ENCODE data around the gene ELF5. TPM values are rescaled to one million over a fixed set of nuclear protein-coding genes. Genes with fewer than 3 reads are reported as not detected.

ELF5 gene
- total RNA-seq, 2 experiments from 2014 or later = not detected

DNA sequence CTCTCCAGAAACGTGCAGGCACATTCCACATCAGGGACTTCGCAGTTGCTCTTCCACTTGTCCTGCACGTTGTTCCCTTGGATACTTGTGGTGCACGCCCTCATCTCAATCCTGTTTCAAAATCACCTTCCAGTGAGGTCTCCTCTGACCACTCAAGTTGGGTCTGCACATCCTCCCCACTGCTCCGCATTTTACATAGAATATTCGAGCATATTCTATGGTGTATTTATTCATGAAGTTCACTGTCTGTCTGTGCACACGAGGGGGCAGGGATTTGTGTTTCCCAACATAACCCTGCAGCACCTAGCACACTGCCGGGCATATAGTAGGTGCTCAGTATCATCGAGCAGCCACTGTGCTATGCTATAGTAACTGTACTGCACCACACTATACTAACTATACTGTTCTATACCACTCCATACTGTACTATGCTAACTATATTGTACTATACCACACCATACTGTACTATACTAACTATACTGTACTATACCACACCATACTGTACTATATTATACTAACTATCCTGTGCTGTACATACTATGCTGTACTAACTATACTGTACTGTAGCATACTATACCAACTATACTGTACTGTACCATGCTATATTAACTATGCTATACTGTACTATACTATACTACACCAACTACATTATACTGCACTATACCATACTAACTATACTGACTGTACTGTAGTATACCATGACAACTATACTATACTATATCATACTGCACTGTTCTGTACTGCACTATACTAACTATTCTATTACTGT lies 30.3 kb downstream of the ELF5 start:
- no peaks in the 10 kb centered on the region for H3K9me3 Mint-ChIP-seq
- no peak overlapping the region for H3K4me3 Mint-ChIP-seq
- no peak overlapping the region for H3K27ac Mint-ChIP-seq
- ChIA-PET CTCF (no interaction called here), POLR2A (no interaction called here)
- intact Hi-C loops (cut with micrococcal nuclease) = no loop called here
- H3K36me3 Mint-ChIP-seq = no peaks in the 10 kb centered on the region
- H3K4me1 Mint-ChIP-seq (ENCODE audit: low read depth) = no peaks in the 10 kb centered on the region
- H3K27me3 Mint-ChIP-seq = peaks cover 2% of the 10 kb centered on the region
- DNase-seq = no peak

DNA sequence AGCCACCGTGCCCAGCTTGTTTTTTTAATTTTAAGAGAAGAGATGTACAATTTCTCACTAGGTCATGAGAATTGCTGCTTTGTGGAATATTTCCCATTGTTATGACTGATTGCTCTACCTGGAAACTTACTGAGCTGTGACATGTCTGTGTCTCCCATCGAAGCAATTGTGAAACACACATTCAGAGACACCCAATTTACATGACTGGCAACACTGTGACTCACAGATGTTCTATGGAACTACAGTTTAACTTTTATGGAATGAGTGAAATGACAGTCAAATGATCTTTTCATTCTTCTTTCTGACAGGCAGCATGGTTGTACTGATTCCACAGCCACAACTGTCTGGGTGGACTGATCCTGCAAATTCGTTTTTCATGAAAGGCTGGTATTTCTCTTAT lies 32.3 kb downstream of the ELF5 start:
- Mint-ChIP-seq H3K27me3 (no peaks in the 10 kb centered on the region), H3K4me3 (no peak overlapping the region), H3K36me3 (no peaks in the 10 kb centered on the region), H3K4me1 (ENCODE audit: low read depth) (no peaks in the 10 kb centered on the region), H3K9me3 (no peaks in the 10 kb centered on the region), H3K27ac (no peak overlapping the region)
- no peak for DNase-seq
- POLR2A ChIA-PET = no interaction called here
- CTCF ChIA-PET = interaction anchor here (1.5 kb wide), 1 partner anchor 14 kb away, joined by 10 read pairs; no protein-coding TSS in a partner anchor
- intact Hi-C loops (cut with micrococcal nuclease) = no loop called here

DNA sequence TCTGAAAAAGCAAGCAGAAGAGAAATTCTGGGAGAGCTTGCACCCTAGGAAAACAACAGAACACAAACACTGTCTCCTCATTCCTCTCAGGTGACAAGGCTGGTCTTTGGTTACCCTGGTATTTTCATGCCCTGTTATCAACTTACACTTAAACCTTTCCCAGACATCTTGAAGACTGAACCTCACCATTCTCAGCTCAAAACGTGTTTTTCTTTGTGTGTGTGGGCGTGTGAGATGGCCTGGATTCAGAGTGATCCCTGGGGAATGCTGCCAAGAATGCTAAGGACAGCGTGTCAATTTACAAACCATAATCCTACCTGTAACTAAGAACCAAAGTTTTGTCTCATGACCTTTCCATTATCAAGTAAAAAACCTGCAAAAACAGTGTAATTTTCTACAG lies 33.3 kb downstream of the ELF5 start:
- no peaks in the 10 kb centered on the region for H3K9me3 Mint-ChIP-seq
- no peak for DNase-seq
- H3K27me3 Mint-ChIP-seq = no peaks in the 10 kb centered on the region
- ChIA-PET CTCF (interaction anchor here (1.1 kb wide), 1 partner anchor 12 kb away, joined by 3 read pairs; no protein-coding TSS in a partner anchor), POLR2A (no interaction called here)
- no peaks in the 10 kb centered on the region for H3K36me3 Mint-ChIP-seq
- intact Hi-C loops (cut with micrococcal nuclease) = no loop called here
- no peak overlapping the region for H3K4me3 Mint-ChIP-seq
- no peak overlapping the region for H3K27ac Mint-ChIP-seq
- H3K4me1 Mint-ChIP-seq (ENCODE audit: low read depth) = no peaks in the 10 kb centered on the region

DNA sequence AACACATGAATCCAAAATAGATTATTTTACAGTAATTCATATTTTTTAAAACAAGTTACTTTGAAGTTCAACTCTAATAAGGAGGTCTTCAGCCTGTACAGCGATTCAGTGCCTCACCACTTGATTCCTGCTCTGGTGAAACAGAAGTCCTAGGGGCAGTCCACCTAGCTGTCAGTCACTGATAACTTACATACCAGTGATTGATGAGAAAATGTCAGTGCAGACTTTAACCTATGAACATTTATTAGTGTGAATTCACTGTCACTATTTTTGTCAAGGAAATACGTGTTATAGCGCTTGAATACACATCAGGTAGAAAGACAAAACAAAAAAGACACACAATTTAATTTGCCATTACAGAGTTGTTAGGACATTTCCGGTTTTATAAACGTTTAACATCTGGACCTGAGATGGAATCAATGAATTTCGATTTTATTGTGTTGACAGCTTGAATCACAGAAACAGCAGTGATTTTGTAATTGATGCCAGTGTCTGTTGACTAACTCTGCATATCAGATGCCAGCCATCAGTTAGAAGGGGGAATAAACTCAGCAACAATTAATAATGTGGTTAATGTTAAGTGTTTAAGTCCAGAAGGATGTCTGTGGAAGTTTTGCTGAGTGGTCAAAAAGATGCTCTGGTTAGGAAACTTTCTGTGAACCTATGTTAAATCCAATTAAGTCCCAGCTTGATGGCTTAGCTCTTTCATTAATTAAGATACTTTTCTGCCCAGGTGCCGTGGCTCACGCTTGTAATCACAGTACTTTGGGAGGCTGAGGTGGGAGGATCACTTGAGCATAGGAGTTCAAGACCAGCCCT lies 34.5 kb downstream of the ELF5 start:
- Mint-ChIP-seq H3K4me1 (ENCODE audit: low read depth) (no peaks in the 10 kb centered on the region), H3K27me3 (no peaks in the 10 kb centered on the region), H3K4me3 (no peak overlapping the region), H3K27ac (no peak overlapping the region), H3K36me3 (no peaks in the 10 kb centered on the region), H3K9me3 (no peaks in the 10 kb centered on the region)
- DNase-seq = no peak
- CTCF ChIA-PET = interaction anchor here (0.6 kb wide), 1 partner anchor 15 kb away, joined by 4 read pairs; no protein-coding TSS in a partner anchor
- POLR2A ChIA-PET = no interaction called here
- intact Hi-C loops (cut with micrococcal nuclease) = no loop called here

DNA sequence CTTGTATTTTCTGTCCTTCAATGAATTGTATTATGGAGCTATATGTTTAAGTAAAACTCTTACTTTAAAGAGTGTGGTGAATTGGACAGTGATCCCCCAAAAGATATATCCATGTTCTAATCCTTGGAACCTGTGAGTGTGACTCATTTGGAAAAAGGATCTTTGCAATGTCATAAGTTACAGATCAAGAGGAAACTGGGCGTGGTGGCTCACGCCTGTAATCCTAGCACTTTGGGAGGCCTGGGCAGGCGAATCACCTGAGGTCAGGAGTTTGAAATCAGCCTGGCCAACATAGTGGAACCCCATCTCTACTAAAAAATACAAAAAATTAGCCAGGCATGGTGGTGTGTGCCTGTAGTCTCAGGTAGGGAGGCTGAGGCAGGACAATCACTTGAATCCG lies 36.7 kb downstream of the ELF5 start:
- DNase-seq = no peak
- H3K27me3 Mint-ChIP-seq = no peaks in the 10 kb centered on the region
- no peak overlapping the region for H3K4me3 Mint-ChIP-seq
- ChIA-PET POLR2A (no interaction called here), CTCF (interaction anchor here (0.6 kb wide), 1 partner anchor 8 kb away, joined by 6 read pairs; no protein-coding TSS in a partner anchor)
- no peaks in the 10 kb centered on the region for H3K9me3 Mint-ChIP-seq
- intact Hi-C loops (cut with micrococcal nuclease) = no loop called here
- peaks cover 5% of the 10 kb centered on the region for H3K36me3 Mint-ChIP-seq
- H3K4me1 Mint-ChIP-seq (ENCODE audit: low read depth) = no peaks in the 10 kb centered on the region
- H3K27ac Mint-ChIP-seq = no peak overlapping the region

DNA sequence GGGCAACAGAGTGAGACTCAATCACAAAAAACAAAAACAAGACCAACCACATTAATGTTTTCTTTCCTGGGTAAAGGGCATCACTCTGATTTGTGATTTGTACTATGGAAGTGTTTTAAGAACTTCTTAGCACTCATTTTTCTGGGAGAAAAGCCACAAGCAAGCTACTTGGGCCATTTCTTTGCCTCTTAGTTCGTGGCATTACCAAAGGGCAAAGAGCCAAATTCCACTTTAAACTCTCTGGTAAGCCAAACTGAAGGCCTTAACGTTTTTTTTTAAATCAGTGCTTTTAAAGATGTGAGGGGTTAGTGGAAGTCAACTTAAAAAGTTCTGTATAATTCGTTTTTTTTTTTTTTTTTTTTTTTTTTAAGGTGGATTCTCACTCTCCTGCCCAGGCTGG lies 37.9 kb downstream of the ELF5 start:
- intact Hi-C loops (cut with micrococcal nuclease) = no loop called here
- DNase-seq = no peak
- no peaks in the 10 kb centered on the region for H3K9me3 Mint-ChIP-seq
- POLR2A ChIA-PET = no interaction called here
- no peak overlapping the region for H3K27ac Mint-ChIP-seq
- H3K4me1 Mint-ChIP-seq (ENCODE audit: low read depth) = no peaks in the 10 kb centered on the region
- no peaks in the 10 kb centered on the region for H3K27me3 Mint-ChIP-seq
- H3K4me3 Mint-ChIP-seq = no peak overlapping the region
- CTCF ChIA-PET = interaction anchor here (1.4 kb wide), 1 partner anchor 17 kb away, joined by 4 read pairs; no protein-coding TSS in a partner anchor
- peaks cover 6% of the 10 kb centered on the region for H3K36me3 Mint-ChIP-seq

DNA sequence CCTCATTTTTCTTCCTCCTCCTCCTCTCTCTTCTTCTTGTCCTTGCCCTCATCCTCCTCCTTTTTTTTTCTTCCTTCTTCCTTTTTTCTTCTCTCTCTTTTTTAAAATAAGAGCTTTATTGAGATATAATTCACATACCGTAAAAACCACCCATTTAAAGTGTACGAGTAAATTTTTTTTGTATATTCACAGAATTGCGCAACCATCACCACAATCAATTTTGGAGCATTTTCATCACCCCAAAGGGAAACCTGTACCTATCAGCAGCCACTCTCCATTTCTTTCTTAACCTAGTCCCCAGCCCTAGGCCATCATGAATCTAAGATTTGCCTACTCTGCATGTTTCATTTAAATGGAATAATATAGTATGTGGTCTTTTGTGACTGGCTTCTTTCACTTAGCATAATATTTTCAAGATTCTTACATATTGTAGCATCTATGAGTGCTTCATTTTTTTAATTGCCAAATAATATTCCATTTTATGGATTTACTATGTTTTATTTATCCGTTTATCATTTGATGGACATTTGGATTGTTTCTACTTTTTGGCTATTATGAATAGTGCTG lies 39.9 kb downstream of the ELF5 start:
- Mint-ChIP-seq H3K27me3 (no peaks in the 10 kb centered on the region), H3K4me3 (no peak overlapping the region), H3K36me3 (peaks cover 6% of the 10 kb centered on the region), H3K9me3 (no peaks in the 10 kb centered on the region), H3K27ac (no peak overlapping the region), H3K4me1 (ENCODE audit: low read depth) (no peaks in the 10 kb centered on the region)
- intact Hi-C loops (cut with micrococcal nuclease) = no loop called here
- CTCF ChIA-PET = interaction anchor here (1.0 kb wide), 1 partner anchor 9 kb away, joined by 3 read pairs; no protein-coding TSS in a partner anchor
- POLR2A ChIA-PET = no interaction called here
- no peak for DNase-seq

DNA sequence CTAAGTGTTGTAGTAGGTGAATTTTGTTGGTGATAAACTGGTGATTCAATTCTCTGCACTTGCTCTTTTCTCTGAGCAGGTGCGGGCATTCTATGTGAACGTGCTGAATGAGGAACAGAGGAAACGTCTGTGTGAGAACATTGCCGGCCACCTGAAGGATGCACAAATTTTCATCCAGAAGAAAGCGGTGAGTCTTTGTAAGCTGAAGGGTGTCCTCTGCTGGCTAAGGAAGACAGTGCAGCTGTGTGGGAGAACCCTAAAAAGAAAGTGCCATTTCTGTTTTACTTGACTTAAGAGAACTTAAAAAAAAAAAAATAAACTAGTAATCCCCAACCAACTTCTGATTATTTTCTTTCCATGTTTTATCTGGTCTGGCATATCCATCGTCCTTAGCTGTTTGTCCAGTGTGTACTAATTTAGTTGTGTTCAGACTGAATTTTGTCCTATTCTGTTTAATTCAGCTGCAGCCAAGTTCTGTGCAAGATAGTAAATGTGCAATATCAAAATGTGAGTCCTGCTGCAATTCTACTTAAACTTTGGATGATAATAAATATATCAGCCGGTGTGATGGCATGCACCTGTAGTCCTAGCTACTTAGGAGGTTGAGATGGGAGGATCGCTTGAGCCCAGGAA lies 45.3 kb downstream of the ELF5 start:
- peaks cover 11% of the 10 kb centered on the region for H3K9me3 Mint-ChIP-seq
- CTCF ChIA-PET = interaction anchor here (0.6 to 3.7 kb wide), 30 partner anchors 9 to 498 kb away, joined by 3 to 26 read pairs (median 5); partner anchors contain the start of genes ABTB2, CAT and NAT10
- no peaks in the 10 kb centered on the region for H3K27me3 Mint-ChIP-seq
- no peak overlapping the region for H3K27ac Mint-ChIP-seq
- DNase-seq = peak; percentile 67
- intact Hi-C loops (cut with micrococcal nuclease) = loop anchor here (1.0 kb wide), 3 partner anchors 30 to 295 kb away; partner anchors contain the start of gene CAT
- POLR2A ChIA-PET = no interaction called here
- peaks cover 36% of the 10 kb centered on the region for H3K36me3 Mint-ChIP-seq
- no peak overlapping the region for H3K4me3 Mint-ChIP-seq
- H3K4me1 Mint-ChIP-seq (ENCODE audit: low read depth) = peaks cover 7% of the 10 kb centered on the region

DNA sequence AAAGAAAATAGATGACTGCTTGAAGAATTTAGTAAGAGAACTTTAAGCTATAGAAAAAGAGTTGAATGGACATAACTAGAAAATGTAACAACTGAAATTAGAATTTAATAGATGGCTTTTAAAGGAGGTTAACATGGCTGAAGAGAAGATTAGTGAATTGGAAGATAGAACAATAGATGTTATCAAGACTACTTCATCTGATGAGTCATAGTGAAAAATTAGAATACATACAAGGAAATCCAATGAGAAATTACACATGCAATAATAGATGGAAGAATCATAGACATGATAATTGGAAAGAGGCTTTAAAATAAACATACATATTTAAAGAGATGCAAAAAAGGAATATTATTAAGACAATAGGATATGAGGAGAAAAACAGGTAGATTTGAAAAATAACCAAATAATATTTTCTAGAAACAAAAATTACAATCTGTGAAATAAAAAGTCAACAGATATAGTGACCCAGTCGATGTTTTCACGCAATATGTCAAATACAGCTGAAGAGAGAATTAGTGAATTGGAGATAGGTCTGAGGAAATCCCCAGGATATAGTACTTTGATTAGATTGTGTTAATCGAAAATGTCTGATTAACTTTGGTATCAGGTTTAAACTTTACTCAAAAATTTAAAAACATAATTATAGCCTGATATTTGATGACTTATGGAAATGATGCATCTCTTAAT lies 46.6 kb downstream of the ELF5 start:
- peaks cover 11% of the 10 kb centered on the region for H3K9me3 Mint-ChIP-seq
- intact Hi-C loops (cut with micrococcal nuclease) = no loop called here
- H3K4me3 Mint-ChIP-seq = no peak overlapping the region
- DNase-seq = no peak
- CTCF ChIA-PET = interaction anchor here (0.6 to 3.7 kb wide), 17 partner anchors 12 to 470 kb away, joined by 3 to 26 read pairs (median 5); partner anchors contain the start of genes CAT and NAT10
- POLR2A ChIA-PET = no interaction called here
- H3K36me3 Mint-ChIP-seq = peaks cover 39% of the 10 kb centered on the region
- peaks cover 7% of the 10 kb centered on the region for H3K4me1 Mint-ChIP-seq (ENCODE audit: low read depth)
- H3K27me3 Mint-ChIP-seq = no peaks in the 10 kb centered on the region
- H3K27ac Mint-ChIP-seq = no peak overlapping the region

DNA sequence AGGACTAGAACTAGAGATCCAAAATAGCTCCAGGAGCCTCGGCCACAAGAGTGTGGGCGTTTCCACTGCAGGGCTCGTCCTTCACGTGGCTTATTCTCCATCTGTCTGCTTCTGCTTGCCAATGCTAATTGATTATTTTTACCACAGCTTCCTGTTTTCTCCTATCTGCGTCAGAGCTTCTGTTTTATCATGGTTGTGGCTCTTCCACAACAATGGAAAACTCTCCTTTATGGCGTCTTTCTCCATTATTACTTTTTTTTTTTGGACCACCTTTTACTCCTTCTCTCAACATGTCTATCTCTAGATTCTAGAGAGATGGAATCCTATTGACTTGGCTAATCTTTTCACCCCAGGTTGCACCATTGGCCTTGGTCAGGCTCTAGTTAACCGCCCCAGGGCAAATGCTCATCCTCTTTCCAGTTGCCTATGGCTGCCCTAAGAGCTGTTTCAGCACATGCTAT lies 49.0 kb downstream of the ELF5 start:
- Mint-ChIP-seq H3K4me1 (ENCODE audit: low read depth) (peaks cover 7% of the 10 kb centered on the region), H3K36me3 (peaks cover 38% of the 10 kb centered on the region), H3K27ac (no peak overlapping the region), H3K9me3 (peaks cover 11% of the 10 kb centered on the region), H3K27me3 (no peaks in the 10 kb centered on the region), H3K4me3 (no peak overlapping the region)
- no peak for DNase-seq
- intact Hi-C loops (cut with micrococcal nuclease) = no loop called here
- ChIA-PET CTCF (interaction anchor here (0.7 to 2.5 kb wide), 5 partner anchors 9 to 1008 kb away, joined by 3 to 10 read pairs (median 4); no protein-coding TSS in a partner anchor), POLR2A (no interaction called here)

DNA sequence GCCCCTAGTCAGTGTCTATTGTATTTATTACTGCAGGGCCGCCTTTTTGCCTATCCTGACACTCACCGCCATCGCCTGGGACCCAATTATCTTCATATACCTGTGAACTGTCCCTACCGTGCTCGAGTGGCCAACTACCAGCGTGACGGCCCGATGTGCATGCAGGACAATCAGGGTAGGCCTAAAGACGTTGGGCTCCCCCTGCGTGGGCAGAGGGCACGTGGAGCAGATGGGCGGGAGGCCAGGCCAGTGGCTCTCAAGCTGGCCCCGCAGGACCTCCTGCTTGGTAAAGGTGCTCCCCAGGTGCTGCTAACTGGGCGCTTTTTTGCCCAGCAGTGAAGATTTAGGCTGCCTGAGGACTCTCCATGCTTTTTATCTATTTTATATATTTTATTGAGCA lies 52.4 kb downstream of the ELF5 start:
- Mint-ChIP-seq H3K36me3 (peaks cover 43% of the 10 kb centered on the region), H3K4me1 (ENCODE audit: low read depth) (peaks cover 7% of the 10 kb centered on the region), H3K27me3 (no peaks in the 10 kb centered on the region), H3K4me3 (no peak overlapping the region), H3K9me3 (peaks cover 4% of the 10 kb centered on the region), H3K27ac (no peak overlapping the region)
- CTCF ChIA-PET = no interaction called here
- no peak for DNase-seq
- POLR2A ChIA-PET = no interaction called here
- intact Hi-C loops (cut with micrococcal nuclease) = no loop called here
